Measurements from ENCODE around the gene FOXP1. TPM values are rescaled to one million over a fixed set of nuclear protein-coding genes. Genes with fewer than 3 reads are reported as not detected.
A peak's percentile ranks its signal among the peaks of the same experiment; 100 is the strongest.

FOXP1 gene
- total RNA-seq, 1 experiment from 2014 or later, result 35.9 TPM

DNA sequence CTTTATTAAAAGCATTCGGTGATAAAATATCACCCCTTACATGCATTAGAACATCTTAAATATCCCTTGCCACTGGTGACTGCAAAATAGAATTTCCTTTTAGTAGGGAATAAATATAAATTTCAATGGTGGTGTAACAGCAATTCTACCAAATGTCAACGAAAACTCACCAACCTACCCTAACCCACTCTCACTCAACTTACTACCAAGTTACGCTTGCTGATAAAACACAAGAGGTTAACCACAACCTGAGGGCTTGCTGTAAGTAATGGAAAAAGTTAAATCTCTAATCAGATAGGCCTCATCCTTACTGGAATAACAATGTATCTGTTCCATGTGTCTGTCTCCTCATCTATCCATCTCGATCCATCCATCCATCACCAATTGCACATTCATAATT is 274.7 kb downstream of the FOXP1 start:
- no peak for DNase-seq (ENCODE audit: low read depth)

DNA sequence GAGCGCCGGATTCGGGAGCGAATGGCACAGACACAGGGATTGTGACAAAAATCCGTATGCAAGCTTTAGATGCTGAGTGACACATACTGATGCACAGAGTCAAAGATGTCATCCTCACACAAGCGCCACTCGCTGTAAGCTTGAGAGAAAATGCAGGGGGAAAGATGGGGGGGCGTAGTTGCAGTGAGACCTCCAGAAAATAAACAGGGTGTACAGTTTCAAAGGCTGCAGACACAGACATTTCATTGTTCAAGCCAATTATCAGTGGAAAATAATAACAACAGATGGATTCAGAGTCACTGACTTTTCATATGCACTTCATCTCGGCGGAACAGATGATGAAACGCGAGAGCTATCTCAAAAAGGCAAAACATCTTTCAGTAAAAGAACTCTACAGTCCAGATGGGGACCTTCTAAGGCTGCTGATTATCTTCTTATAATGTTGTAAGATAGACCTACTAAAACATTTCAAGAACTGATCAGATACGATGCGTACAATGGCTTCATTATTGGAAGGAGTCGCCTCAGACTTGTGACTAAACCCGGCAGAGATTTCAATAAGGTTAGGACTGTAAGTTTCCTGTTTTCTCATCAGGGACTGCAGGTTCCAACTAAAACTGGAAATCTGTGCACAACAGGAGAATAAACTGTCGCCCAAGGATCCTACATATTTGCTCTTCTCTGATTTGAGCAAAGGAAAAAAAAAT is 275.4 kb downstream of the FOXP1 start:
- DNase-seq (ENCODE audit: low read depth), result no peak

DNA sequence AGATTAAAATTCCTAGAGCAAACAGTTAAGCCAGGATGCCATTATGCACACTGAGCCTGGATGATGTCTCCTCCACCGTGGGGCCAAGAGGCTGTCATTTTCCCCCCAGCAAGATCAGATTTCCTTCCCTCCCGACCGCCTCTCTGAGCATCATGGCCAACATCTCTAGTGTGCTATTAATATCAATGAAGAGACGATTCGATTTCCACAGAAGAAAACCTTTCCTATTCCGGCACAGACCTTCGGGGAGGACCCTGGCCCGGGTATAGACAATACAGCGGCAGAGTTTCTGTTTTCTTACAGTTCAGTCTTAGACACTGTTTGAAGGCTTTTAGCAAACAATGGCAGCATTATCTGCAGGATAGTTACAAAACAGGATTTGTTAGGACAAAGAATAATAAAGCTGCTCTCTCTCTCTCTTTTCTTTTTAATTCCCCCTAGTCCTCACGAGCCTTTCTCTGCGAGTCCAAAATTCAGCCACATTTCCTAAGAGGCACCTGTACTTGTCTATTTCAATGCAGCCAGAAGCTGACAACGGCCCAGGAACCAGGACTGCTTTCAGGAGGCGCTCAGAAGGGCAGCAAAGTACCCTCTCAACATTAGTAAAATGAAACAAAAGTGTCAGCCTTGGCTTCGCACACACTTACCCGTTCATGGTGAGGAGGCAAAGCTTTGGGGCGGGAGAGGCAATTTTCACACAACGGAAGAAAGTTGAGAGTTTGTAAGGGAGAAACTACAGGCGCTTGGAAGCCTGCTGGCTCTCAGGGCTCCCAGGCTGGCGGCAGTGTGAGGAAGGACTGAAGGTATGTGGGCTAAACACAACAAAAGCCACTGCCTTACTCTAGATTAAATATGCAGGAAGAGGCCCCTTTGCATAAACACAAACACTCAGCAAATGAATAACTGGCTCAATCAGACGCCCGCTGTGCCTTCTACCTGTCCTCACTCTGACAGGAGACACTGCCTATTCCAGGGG is 278.0 kb downstream of the FOXP1 start:
- peak; percentile 48 for DNase-seq (ENCODE audit: low read depth)

DNA sequence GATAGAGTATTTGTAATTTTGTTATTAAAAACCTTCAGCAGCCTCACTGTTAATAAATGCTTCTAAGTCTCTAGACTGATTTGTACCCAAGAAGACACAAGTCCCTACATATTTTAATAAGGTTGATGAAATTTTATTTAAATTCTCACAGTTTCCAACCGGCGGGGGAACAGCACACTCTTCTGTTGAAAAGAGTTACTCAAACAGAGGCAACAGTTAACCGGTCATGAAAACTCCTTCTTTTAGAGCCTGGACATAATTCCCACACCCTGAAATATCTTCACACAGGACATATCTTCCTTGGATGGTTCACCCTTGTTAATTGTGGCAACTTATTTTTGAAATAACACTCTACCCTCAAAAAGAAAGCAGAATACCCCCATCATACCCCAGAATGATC is 278.8 kb downstream of the FOXP1 start:
- DNase-seq (ENCODE audit: low read depth), result peak; percentile 31

DNA sequence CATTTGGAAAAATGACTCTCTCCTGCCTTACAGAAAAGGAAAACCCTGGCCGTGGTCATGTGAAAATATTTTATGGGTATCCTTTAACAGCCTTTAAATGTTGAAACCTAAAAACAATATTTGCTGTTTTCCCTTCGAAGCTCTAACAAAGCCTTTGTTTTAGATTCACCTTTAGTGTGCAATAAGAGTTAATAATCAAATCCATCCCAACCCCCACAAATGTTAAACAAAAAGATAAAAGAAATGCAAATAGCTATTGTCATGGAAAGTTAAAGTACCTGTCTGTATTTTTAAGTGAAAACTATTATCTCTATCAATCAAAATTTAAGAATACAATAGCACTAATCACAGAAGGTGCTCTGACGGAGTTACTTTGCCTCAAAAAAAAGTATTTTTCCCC is 279.3 kb downstream of the FOXP1 start:
- DNase-seq (ENCODE audit: low read depth), result no peak

DNA sequence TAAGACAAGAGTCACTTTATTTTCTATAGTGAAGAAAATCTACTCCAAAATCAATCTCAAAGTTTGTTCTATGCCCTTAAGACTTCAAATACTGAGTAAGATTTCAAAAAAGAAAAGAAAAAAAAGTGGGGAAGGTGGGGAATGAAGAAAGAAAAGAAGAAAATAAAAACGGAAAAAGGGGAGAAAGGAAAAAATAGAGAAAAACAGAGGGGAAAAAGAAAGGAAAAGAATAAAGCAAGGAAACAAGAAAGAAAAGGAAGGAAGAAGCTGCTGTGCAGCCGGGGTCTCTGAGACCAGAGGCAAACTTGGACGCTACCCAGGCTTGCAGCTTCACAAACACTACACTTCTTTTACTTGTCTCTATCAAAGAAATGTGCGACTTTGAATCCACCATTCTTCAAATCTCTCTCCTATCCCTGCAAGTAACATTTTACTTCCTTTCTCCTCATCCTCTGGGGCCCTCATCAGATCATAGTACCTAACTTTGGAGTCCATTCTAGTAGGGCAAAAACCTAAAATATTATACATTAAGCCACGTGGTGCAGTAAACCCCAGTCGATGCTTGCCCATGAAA is 279.8 kb downstream of the FOXP1 start:
- DNase-seq (ENCODE audit: low read depth), result no peak

DNA sequence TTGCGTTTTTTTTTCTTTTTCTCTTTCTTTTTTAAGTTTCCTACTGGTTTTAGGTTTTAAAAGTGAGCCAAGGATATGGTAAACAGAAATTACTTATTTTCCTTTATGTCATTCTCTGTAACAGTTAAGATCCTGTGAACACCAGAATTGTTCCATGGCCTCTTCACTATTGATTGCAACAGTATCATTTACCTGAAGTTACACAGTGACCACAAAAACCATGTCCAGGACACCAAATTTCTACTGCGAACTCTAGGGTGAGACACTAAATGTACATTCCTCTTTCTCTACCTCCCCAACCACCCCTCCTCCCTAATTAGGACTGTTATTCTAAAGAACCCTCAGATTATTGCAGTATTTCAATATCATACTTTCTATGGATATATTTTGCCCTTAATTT is 280.9 kb downstream of the FOXP1 start:
- no peak for DNase-seq (ENCODE audit: low read depth)

DNA sequence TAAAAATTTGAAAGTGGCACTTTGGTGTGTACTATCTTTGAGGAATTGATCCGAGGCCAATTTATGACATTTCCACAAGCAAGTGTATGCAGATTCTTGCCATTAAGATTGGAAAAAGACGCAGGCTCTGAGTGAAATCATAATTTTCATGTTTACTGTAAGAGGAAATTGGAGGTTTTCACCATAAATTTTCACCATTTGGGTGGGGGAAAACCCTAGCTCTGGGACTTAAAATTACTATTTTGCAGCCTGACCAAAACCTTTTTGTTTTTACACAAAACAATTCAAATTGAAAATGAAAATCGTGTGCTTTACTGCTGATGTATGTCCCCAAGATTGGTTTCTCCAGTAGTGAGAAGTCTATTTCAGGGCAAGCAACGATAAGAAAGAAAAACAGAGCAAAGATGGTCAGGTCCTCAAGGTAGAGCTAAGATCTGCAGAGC is 282.6 kb downstream of the FOXP1 start:
- no peak for DNase-seq (ENCODE audit: low read depth)

DNA sequence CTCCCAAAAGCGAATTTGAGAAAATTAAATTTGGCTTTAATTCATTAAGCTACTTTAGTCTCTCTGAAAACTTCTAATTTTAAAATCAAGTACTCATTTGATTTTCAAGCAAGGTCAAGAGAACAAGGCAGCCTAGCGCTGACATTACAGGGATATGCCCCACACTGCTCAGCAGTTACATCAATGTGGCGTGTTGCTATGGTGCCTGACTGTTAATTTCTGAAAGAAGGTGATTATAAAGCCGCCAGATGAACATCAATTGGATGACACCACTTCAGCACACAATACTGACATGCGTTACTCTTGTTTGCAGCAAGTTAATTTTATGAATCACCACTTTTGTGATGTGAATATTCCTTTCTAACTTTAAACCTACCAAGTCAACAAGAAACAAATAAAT is 284.4 kb downstream of the FOXP1 start:
- DNase-seq (ENCODE audit: low read depth), result no peak

DNA sequence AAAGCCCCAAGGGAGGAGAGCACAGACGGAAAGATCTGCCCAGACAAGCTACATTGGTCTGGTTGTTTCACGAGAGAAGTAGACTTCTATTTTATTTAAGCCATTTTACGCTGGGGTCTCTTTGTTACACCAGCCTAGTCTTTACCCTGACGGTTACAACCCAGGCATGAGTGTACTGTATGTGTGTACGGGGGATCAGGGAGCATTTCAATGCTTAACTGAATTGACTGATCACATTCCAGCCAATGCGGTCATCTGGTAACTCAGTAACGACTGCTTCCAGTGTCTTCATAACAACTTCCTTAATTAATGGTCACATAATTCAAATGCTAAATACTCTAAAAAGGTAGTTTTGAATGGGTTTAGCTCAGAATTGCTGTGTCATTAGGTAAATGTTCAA is 288.6 kb downstream of the FOXP1 start:
- no peak for DNase-seq (ENCODE audit: low read depth)

DNA sequence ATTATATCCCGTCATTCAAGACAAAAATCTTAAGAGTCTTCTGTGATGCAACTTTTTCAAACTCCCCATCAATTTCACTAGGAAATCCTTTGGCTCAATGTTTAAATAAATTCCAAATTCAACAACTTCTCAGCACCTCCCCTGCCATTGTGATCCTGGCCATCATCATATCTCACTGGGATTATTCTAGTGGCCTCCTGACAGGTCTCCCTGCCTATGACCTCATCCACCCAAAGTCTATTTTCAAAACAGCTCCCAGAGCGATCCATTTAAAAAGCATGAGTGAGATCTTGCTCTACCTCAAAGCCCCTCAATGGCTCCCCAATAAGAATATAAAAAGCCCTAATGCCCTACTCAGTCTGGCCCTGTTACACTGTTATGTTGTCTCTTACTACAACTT is 293.2 kb downstream of the FOXP1 start:
- no peak for DNase-seq (ENCODE audit: low read depth)

DNA sequence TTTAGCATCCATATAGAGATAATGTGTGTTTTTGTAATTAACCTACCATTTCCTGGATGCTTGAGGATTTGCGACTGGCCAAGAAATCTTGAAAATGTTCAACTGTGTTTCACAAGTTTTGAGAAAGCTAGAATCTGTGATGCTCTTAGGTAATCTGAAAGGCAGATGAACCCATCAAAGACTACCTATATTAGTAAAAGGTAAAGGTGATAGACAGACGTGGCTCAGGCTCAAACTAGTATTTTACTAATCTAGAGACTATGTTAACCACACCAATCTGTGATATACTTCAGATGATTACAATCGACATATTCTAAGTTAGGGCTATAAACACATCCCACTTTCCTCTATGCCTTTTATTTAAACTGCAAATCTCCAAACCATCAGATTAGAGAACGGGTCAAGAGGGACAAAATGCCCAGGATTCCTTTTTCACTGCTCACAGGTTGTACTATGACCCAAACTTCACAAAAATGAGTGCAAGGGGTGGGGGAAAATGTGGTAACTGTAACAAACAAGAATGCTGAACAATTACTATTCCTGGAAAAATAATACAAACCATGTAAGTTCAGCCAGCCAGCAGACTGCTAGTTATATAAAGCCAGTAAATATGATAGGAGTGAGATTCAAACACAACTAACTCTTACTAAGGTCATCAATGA is 295.1 kb downstream of the FOXP1 start:
- no peak for DNase-seq (ENCODE audit: low read depth)

DNA sequence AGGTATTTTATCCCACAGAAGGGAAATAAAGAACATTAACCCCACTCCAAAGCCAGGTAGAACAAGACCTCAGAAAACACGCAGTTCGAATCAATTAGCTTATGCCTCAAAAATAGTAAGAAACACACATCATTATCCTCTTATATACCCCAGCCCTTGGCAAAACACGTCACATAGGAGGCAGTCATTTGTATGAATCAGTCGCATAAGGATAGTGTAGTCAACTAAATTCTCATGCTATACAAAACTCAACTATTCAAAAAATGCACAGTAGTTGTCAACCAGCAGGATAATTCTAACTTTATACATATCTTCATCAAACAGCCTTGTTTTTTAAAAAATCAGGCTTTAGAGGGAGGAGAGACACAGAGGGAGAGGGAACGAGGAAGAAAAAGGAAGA is 298.4 kb downstream of the FOXP1 start:
- no peak for DNase-seq (ENCODE audit: low read depth)

DNA sequence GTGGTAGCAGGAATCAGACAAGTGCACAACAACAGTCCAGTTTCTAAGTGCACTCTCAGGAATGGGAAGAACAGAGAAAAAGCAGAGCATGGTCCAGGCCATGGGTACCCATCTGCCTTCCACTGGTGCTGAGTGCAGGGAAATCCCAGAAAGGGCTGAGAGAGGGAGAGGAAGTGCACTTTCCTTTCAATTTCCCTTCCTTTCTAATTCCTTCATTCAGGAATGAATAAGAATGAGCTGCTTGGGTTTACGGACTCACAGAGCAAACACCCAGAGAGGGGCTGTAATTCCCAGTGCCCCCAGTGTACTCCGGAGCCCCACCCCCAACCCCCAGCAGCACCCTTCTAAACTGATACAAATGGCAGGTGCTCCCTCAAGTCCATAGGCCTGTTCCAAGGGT is 300.6 kb downstream of the FOXP1 start:
- no peak for DNase-seq (ENCODE audit: low read depth)

DNA sequence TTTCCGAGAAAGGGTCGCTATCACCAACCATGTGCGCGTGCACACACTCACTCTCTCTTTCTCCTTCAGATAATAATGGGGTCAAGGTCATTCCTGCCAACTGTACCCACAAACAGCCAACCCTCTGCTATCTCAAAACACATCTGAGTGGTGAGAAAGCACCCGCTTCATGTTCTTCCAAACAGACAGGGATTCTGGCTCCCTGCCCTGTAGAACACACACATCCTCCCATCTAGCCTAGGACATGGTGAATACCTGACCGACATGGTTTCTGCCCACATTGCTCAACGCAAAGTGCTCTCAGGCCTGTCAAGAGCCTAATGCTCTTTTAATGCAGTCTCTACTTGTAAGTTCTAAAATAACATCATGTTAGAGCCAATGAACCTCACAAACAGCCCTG is 302.2 kb downstream of the FOXP1 start:
- no peak for DNase-seq (ENCODE audit: low read depth)

DNA sequence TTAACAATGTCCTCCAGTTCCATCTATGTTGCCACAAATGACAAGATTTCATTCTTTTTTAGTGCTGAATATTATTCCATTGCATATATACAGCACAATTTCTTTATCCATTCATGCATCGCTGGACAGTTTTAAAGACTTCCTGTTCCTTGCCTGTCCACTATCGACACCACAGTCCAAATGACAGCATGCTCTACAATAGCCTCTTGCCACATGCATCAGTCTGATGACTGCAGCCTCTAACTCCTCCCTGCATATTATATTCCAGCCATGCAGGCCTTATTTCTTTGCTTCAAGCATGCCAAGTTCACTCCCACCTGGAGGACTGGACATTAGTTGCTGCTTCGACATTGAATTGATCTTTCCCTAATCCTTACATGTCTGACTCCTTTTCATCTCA is 306.2 kb downstream of the FOXP1 start:
- DNase-seq (ENCODE audit: low read depth), result no peak

DNA sequence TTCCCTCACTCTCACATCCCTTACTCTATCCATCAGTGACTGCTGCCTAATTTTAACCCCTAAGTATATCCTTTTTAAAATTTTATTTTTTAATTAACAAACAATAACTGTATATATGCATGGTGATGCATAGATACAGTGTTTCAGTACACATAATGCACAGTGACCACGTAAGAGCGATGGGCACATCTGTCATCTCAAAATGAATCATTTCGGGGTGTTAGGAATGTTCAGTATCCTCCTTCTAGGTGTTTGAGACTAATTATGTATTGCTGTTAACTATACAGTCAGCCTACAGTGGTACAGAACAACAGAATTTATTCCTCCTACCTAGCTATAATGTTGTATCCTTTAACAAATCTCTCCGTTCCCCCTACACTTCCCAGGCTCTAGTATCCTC is 307.0 kb downstream of the FOXP1 start:
- DNase-seq (ENCODE audit: low read depth), result no peak

DNA sequence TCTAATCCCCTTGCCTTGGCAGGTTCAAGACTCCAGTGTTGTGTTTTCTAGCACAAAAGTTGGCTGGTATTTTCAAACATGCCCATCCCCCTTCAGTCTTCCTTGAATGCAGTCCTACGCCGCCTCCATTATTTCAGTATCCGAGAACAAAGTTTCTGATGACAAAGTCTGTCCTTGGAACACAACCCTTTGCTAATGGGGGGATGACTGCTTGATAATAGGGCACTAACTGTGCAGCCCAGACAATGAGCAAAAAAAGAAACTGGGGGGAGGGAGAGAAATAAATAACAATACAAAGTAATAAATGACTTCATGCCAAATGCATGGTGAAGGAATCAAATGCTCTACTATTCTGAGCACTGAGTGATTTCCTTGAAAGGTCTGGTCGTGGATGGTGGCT is 310.1 kb downstream of the FOXP1 start:
- no peak for DNase-seq (ENCODE audit: low read depth)

DNA sequence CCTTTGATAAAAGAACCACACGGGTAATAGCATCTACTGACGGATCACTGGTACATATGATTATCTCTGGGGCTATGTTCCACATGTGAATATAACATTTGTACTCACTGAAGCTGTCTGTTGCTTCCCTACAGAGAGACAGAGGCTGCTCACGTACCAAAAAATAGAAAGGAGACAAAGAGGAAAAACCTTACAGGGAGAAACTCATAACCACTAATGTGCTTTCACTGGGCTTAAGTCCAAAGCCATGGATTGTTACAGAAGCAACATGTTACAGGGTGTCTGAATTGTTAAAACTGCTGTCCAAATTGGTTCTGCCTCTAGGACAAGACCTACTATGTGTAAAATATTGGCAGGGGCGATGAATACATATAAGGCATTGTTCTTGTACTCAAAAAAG is 311.9 kb downstream of the FOXP1 start:
- DNase-seq (ENCODE audit: low read depth), result no peak

DNA sequence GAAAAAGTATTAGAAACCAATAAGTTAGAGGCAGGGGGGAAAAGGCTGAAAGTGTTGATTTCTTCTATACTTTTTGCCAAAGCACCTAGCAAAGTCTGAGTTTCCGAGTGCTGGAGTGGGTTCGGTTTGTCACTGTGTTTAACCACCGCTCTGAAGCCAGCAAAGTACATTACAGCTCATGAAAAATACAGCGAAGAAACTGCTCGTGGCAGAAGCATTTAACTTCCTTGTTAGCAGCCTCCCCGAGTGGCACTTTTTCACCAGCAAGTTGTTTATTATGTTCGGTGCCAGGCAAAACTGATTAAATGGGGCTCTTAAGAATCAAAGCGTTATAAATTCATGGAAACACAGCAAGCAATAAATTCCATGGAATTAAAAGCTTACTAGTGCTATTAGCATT is 313.6 kb downstream of the FOXP1 start:
- no peak for DNase-seq (ENCODE audit: low read depth)

DNA sequence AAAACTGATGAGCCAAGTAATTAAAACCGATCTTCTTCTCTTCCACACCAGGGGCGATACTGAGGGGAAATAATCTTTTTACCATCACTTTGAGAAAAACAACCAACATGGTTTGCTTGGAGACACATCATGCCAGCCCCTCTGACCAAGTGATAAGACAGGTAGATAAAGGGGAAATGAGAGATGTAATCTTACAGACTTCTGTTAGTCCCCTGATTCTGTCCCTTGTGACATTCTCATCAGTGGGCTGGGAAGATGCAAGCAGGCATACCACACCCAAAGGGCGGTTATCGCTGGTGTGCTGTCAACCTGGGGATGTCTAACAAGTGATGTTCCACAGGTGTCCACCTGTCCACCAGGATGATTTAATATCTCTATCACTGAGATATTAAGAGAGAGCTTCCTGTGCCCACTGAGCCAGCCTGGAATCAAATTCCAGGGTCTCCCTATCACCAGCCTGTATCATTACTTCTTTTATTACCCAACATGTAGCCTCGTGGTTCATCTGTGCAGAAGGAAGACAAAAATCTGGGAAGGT is 315.0 kb downstream of the FOXP1 start:
- DNase-seq (ENCODE audit: low read depth), result no peak

DNA sequence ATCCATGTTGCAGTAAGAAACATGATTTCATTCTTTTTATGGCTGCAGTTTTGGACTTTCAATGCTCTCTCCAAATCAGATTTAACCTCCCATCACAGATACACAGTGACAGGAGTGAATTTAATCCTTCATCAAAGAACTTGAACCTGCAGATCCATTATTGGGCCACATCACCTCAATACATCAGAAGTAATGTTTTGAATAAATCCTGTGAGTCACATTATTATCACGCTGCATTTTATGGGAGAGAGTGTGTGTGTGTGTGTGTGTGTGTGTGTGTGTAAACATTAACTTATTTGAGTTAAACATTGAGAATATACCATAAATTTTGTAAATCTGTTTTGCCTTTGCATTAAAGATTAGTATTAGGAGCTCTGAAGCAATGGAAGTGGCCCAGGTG is 316.7 kb downstream of the FOXP1 start:
- DNase-seq (ENCODE audit: low read depth), result no peak
